ENCODE data around the gene PDIK1L. TPM values are rescaled to one million over a fixed set of nuclear protein-coding genes. Genes with fewer than 3 reads are reported as not detected.
A peak's percentile ranks its signal among the peaks of the same experiment; 100 is the strongest.

The PDIK1L gene
- total and polyA plus RNA-seq, 5 experiments from 2014 or later: 3.5 to 23.5 (median 5.1) TPM

DNA sequence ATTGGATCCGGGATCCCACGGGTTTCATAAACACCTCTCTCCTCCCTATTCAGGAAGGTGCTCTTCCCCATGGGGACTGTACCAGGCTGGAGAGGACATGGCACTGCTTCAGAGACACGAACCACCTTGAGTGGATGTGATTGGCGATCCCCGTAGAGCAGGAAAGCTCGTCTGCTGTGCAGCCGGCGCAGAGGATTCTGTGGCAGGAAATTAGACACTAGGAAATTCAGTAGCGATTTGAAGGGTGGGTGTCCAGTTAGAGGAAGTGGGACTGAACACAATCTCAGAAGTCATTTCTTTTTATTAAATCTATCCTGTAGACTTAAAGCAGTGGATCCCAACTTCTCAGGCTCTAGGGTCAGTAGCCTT is 767 bp downstream of the PDIK1L start:
- Mint-ChIP-seq H3K27me3 (no peaks in the 10 kb centered on the region), H3K27ac (peak overlapping the region; percentile 55 to 93 (median 88)), H3K36me3 (peaks cover 0 to 26% (median 0%) of the 10 kb centered on the region in 3 donors), H3K4me1 (peaks cover 14 to 36% (median 23%) of the 10 kb centered on the region in 4 donors), H3K9me3 (no peaks in the 10 kb centered on the region), H3K4me3 (peak overlapping the region; percentile 91 to 94 (median 92))
- DNase-seq (peak in 3 of 10 donors; percentile 2 to 10 (median 7)), ATAC-seq (no peak)
- POLR2A ChIA-PET: interaction anchor here (1.9 to 3.6 kb wide), 4 partner anchors 9 to 27 kb away, joined by 11 to 35 read pairs (median 16); no protein-coding TSS in a partner anchor

DNA sequence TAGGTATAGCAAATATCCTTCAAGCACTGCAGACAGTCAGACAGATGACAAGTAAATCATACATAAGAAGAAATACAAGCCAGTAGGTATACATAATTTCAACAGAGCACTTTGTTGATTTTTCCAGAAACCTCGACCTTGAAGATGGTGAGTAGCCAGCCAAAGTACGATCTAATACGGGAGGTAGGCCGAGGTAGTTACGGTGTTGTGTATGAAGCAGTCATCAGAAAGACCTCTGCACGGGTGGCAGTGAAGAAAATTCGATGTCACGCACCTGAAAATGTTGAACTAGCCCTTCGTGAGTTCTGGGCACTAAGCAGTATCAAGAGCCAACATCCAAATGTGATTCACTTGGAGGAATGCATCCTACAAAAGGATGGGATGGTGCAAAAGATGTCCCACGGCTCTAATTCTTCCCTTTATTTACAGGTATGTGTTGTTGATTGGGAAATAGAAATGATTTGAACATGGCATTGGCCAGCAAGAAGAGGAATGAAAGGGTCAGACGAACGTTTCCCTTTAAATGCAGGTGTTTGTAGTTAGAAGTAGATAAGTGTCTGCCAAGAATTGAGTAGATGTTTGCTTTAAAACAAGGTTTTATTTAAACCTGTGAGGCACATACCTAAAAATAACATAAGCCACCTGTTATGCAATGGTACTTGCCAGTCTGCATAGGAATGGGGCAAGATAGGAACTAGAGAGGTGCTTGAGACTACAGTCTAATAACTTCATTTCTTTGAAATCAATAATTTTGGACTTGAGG is 2.7 kb downstream of the PDIK1L start:
- no peaks in the 10 kb centered on the region for H3K9me3 Mint-ChIP-seq
- H3K4me3 Mint-ChIP-seq: peak overlapping the region in 6 of 10 donors; percentile 5 to 70 (median 30)
- H3K27ac Mint-ChIP-seq: peak overlapping the region in 2 of 10 donors; percentile 5 to 38
- H3K27me3 Mint-ChIP-seq: no peaks in the 10 kb centered on the region
- H3K4me1 Mint-ChIP-seq: peaks cover 14 to 44% (median 29%) of the 10 kb centered on the region in 4 donors
- ATAC-seq (no peak), DNase-seq (no peak)
- peaks cover 0 to 44% (median 1%) of the 10 kb centered on the region in 3 donors for H3K36me3 Mint-ChIP-seq
- POLR2A ChIA-PET: interaction anchor here (1.1 to 3.6 kb wide), 5 partner anchors 7 to 121 kb away, joined by 3 to 19 read pairs (median 6); no protein-coding TSS in a partner anchor

DNA sequence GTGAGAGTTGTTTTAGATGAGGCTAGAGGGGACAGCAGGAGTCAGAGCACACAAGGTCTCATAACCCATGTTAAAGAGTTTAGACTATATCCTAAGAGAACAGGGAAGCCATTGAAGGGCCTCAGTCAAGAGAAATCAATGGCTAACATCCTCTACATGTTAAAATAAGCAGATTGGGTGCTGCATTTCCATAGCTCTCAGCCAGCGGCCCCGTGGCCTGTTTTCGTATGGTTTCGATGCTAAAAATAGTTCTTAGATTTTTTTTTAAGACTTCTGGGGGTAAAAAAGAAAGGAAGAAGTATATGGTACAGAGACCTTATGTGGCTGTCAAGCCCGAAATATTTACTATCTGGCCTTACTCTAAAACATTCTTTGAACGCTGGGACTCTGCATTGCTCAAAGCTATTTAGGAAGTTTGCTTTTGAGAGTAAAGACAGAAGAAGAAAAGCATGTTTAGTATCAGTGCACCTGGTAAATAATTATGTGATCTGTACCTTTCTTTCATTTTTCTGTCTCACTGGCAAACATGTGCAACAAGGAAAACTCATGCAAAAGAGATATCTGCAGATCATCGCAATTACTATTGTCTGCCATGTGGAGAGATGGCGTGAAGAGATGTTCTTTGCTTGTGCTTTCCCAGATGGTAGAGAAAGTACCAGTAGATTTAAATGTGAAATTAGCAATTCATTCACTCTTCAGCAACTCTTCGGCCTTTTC is 8.4 kb downstream of the PDIK1L start:
- Mint-ChIP-seq H3K4me1 (peaks cover 6 to 47% (median 28%) of the 10 kb centered on the region in 4 donors), H3K4me3 (peak overlapping the region in 5 of 10 donors; percentile 11 to 55 (median 30)), H3K27me3 (no peaks in the 10 kb centered on the region), H3K27ac (peak overlapping the region; percentile 46 to 87 (median 74)), H3K36me3 (peaks cover 0 to 65% (median 5%) of the 10 kb centered on the region in 3 donors), H3K9me3 (no peaks in the 10 kb centered on the region)
- POLR2A ChIA-PET: no interaction called here
- DNase-seq (peak in 1 of 10 donors; percentile 6), ATAC-seq (peak in 1 of 2 donors; percentile 43)

DNA sequence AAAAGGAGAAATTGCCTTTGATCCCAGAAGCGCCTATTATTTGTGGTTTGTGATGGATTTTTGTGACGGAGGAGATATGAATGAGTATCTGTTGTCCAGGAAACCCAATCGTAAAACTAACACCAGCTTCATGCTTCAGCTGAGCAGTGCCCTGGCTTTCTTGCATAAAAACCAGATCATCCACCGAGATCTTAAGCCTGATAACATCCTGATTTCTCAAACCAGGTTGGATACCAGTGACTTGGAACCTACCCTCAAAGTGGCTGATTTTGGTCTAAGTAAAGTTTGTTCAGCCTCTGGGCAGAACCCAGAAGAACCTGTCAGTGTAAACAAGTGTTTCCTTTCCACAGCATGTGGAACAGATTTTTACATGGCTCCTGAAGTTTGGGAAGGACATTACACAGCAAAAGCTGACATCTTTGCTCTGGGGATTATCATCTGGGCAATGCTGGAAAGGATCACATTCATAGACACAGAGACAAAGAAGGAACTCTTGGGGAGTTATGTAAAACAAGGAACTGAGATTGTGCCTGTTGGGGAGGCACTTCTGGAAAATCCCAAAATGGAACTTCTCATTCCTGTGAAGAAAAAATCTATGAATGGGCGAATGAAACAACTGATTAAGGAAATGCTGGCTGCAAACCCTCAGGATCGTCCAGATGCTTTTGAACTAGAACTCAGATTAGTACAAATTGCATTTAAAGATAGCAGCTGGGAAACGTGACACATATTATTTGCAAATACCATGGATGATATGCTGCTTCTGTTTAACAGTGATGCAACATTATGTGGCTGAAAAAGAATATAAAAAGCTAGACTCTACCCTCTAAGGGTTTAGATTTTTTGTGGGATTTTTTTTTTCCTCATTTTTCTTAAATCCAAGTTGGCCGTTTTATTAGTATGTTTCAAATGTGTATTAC is 10.5 kb downstream of the PDIK1L start:
- no peak for DNase-seq
- Mint-ChIP-seq H3K4me1 (peaks cover 11 to 67% (median 38%) of the 10 kb centered on the region in 4 donors), H3K4me3 (no peak overlapping the region), H3K9me3 (no peaks in the 10 kb centered on the region), H3K27me3 (no peaks in the 10 kb centered on the region), H3K36me3 (peaks cover 0 to 53% (median 5%) of the 10 kb centered on the region in 3 donors), H3K27ac (peak overlapping the region in 2 of 10 donors; percentile 37 to 41)
- no peak for ATAC-seq
- POLR2A ChIA-PET: interaction anchor here (0.9 to 2.4 kb wide), 3 partner anchors 10 to 350 kb away, joined by 3 to 11 read pairs (median 3); partner anchors contain the start of genes HMGN2 and PDIK1L

DNA sequence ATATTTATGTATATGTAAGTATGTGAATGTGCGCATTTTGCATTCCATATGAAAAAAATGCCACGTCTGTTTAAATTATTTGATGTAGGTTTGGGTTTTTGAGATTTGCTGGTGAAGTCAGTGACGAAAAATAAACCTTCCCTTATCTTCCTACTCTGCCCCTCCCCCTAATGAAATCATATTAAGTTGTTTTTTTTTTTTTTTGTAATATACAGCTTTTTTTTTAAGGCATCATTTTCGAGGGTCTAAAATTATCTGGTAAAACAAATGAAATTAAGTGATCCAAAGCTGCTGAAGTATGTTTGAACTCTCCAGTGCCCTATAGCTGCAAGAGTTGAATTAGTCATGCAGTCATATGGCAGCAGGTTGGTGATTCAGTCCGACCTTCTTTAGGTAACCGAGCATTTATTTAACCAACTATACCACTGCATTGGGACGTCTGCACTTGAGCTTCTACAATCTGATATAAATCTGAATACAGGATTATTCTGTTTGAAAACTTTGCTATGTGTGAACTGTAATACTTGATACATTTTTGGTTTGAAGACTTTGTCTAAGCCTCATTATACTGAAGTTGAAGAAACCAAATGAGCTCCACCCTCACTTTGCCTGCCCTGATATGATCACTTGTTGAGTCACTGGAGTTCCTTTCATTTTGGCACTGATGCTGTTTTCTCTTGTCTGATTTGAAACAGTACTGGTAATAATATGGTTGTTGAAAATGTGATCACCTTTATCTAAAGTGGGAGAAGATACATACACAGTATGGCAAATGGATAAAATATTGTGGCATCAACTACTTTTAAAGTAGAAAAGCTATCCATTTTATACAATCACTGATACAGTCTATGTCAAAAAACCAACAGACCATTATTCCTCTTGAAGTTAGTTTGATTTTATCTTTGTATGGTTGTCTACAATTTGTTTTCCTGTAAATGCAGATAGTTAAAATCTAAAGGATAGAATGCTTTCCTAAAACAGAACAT is 11.7 kb downstream of the PDIK1L start:
- Mint-ChIP-seq H3K4me1 (peaks cover 17 to 78% (median 48%) of the 10 kb centered on the region in 4 donors), H3K36me3 (peaks cover 0 to 43% (median 5%) of the 10 kb centered on the region in 3 donors), H3K27me3 (no peaks in the 10 kb centered on the region), H3K9me3 (no peaks in the 10 kb centered on the region), H3K27ac (peak overlapping the region in 5 of 10 donors; percentile 4 to 84 (median 26)), H3K4me3 (peak overlapping the region in 2 of 10 donors; percentile 47 to 57)
- no peak for ATAC-seq
- no peak for DNase-seq
- POLR2A ChIA-PET: interaction anchor here (0.6 to 2.3 kb wide), 8 partner anchors 9 to 1334 kb away, joined by 3 to 12 read pairs (median 3); partner anchors contain the start of genes HMGN2 and PDIK1L

DNA sequence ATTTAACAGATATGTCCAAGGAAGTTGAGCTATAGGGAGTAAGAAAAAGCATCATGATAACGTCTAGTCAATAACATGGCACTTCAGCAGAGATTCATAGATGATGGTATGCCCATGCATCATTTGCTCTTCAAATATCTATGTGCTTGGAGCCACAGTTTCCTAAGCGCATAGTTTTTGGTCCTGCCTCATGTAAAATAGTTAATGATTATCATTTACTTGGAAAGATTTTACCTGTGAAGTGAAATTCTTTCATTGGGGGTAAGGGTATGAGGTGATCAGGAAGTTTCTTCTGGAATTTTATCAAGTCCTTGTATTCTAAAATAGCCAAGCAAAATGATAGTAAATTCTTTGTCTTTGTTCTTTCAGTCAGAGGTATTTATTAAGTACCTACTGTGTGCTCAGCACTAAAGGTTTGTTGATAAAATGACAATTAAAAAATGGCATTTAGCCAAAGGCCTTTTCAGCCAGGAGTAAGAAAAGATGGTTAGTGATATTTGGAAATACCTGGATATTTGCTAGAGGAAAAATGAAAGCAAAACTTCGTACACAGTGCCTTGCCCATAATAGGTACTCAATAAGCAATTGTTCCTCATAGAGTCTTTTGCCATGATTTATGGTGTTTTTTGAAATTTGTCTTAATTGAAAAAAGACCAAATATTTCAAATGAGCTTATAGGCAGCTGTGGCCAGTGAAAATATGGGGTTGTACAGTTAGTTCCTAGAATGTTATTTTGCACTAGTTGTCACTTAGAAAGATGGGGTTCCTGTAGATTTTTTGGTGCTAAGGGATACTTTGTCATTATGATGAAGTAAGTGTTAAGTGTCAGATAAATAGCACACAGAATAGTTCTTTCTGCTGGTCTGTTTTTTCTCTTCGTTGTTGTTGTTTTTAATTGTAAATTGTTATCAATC is 13.1 kb downstream of the PDIK1L start:
- Mint-ChIP-seq H3K27ac (peak overlapping the region in 5 of 10 donors; percentile 6 to 90 (median 37)), H3K4me1 (peaks cover 18 to 74% (median 43%) of the 10 kb centered on the region in 4 donors)
- POLR2A ChIA-PET: interaction anchor here (0.9 to 2.3 kb wide), 4 partner anchors 11 to 330 kb away, joined by 3 to 12 read pairs (median 6); partner anchors contain the start of gene PDIK1L

DNA sequence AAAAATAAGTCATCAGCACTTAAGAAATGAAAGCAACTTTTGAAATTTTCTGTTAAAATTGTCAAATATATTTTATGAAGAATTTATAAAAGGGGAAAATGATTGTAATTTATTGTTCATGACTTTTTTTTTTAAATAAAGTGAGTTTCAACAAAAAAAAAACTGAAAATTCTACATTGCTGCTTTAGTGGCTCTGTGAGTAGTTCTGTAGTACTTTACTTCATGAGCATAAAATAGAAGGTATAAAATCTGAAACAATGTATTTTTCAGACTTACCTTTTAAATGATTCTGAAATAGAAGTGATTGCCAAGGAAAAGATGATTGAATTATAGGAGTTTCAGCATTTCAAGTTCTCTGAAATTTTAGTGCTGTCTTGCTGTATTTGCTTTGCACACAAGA is 13.8 kb downstream of the PDIK1L start:
- DNase-seq (no peak), ATAC-seq (no peak)
- POLR2A ChIA-PET: interaction anchor here (0.6 to 2.4 kb wide), 6 partner anchors 12 to 19 kb away, joined by 3 to 35 read pairs (median 14); partner anchors contain the start of gene PDIK1L
- H3K4me1 Mint-ChIP-seq: peaks cover 15 to 67% (median 36%) of the 10 kb centered on the region in 4 donors
- no peaks in the 10 kb centered on the region for H3K27me3 Mint-ChIP-seq
- peak overlapping the region in 6 of 10 donors; percentile 51 to 95 (median 90) for H3K27ac Mint-ChIP-seq
- no peaks in the 10 kb centered on the region for H3K9me3 Mint-ChIP-seq
- H3K4me3 Mint-ChIP-seq: peak overlapping the region in 1 of 10 donors; percentile 29
- peaks cover 0 to 24% (median 3%) of the 10 kb centered on the region in 3 donors for H3K36me3 Mint-ChIP-seq

More for the DNA sequence above, 13.1 kb downstream of the PDIK1L start:
- no peaks in the 10 kb centered on the region for H3K9me3 Mint-ChIP-seq
- ATAC-seq (no peak), DNase-seq (no peak)
- H3K4me3 Mint-ChIP-seq: no peak overlapping the region
- no peaks in the 10 kb centered on the region for H3K27me3 Mint-ChIP-seq
- peaks cover 0 to 30% (median 3%) of the 10 kb centered on the region in 3 donors for H3K36me3 Mint-ChIP-seq

DNA sequence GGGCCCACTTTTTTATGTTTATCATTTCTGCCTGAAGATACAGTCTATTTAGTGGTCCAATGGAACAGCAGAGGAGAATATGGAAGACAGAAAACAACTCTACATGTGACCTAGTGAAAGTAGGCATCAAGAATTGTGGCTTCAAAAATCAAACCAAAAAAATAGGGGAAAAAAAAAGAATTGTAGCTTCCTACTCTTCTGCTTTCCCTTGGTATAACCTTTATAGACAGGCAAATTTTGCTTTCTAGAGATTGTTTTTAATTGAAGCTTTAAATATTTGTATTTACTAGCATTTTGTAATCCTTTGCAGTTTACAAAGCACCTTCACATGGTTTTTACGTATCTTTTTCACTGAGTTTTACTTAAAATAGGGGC is 14.3 kb downstream of the PDIK1L start:
- Mint-ChIP-seq H3K4me1 (peaks cover 15 to 65% (median 35%) of the 10 kb centered on the region in 4 donors), H3K27me3 (no peaks in the 10 kb centered on the region)

DNA sequence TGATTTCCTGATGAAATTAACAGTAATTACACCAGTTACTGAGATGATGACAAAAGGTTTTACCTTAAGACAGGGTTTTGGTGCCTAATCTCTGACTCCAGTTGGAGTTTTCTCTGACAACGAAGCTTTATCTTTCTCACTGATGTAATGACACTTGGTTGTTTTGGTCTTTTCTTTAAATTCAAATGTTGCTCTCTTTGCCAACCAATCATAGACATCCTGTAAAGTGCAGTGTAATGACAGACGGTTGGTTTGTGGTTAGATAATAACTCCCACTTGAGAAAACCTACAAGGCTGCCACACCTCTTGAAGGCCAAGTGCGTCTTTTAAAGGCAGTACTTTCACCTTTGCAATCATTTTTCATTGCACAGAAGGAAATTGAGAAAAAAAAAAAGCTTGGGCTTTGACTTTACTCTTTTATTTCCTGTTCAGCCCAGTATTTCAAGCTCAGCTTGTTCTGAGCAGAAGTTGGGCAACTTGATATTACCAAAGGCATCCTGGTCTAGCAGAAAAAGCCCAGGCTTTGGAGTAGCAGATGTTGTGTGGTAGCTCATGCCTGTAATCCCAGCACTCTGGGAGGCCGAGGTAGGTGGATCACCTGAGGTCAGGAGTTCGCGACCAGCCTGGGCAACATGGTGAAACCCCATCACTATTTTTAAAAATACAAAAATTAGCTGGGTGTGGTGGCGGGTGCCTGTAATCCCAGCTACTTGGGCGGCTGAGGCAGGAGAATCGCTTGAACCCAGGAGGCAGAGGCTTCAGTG is 14.9 kb downstream of the PDIK1L start:
- peak in 9 of 10 donors; percentile 31 to 93 (median 80) for DNase-seq
- peak overlapping the region; percentile 64 to 83 (median 74) for H3K4me3 Mint-ChIP-seq
- peaks cover 15 to 65% (median 35%) of the 10 kb centered on the region in 4 donors for H3K4me1 Mint-ChIP-seq
- H3K27me3 Mint-ChIP-seq: no peaks in the 10 kb centered on the region
- peaks cover 0 to 21% (median 3%) of the 10 kb centered on the region in 3 donors for H3K36me3 Mint-ChIP-seq
- no peaks in the 10 kb centered on the region for H3K9me3 Mint-ChIP-seq
- POLR2A ChIA-PET: interaction anchor here (0.6 to 2.4 kb wide), 14 partner anchors 11 to 459 kb away, joined by 3 to 35 read pairs (median 5); partner anchors contain the start of genes CD52, CEP85, HMGN2 and PDIK1L
- ATAC-seq: peak; percentile 99 to 100
- peak overlapping the region; percentile 88 to 97 (median 94) for H3K27ac Mint-ChIP-seq

More for the DNA sequence above, 14.3 kb downstream of the PDIK1L start:
- Mint-ChIP-seq H3K27ac (peak overlapping the region; percentile 88 to 97 (median 93)), H3K9me3 (no peaks in the 10 kb centered on the region), H3K36me3 (peaks cover 0 to 21% (median 3%) of the 10 kb centered on the region in 3 donors), H3K4me3 (peak overlapping the region in 9 of 10 donors; percentile 64 to 83 (median 80))
- ATAC-seq: no peak
- POLR2A ChIA-PET: interaction anchor here (0.6 to 2.4 kb wide), 9 partner anchors 12 to 192 kb away, joined by 3 to 35 read pairs (median 6); partner anchors contain the start of genes CD52, CEP85 and PDIK1L
- no peak for DNase-seq

All from naive thymus-derived CD8-positive, alpha-beta T cell (primary cell).